ENCODE measurements around the gene CD8A.
"Not testable (repeated sequence)": the region's sequence is repeated elsewhere in the genome, so short reads cannot be mapped to it uniquely, and the experiment has no call there.

Gene CD8A

DNA sequence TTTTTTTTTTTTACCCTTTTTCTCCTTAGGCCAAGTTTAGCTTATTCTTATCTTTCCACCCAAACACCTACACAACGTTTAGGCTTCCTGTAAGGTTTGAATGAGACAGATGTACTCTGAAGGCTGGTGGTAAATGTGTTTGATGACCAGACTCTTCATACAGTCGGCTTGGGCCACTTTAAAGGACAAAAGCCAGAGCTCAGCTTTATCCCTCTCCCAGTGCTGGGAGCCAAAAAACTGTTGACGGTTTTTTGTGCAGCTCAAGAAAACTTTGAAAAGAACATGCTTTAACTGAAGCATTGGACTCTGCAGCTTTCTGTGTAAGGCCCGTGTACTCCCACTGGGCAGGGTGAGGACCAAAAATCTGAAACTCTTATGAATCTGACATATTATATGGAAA lies 15.4 kb downstream of the CD8A start:
- DNase-seq, result no peak

DNA sequence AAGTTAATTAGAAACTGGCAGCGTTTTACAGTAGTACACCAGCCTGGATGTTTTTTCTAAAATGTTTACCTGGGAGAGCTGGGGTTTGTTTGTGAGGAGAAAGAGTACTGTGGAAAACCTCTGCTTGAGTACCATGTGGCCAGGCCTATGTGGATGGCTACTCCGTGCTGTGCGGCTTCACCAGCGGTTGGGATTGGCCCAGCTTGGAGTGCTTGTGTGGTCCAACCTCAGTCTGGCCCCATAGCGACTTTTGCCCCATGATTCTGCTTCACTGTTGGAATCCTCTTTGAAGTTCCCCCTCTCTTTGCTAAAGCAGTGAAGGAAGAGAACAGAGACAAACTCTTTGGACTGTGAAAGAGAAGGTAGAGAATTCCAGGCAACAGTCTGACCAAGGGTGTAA lies 15.9 kb downstream of the CD8A start:
- no peak for DNase-seq

DNA sequence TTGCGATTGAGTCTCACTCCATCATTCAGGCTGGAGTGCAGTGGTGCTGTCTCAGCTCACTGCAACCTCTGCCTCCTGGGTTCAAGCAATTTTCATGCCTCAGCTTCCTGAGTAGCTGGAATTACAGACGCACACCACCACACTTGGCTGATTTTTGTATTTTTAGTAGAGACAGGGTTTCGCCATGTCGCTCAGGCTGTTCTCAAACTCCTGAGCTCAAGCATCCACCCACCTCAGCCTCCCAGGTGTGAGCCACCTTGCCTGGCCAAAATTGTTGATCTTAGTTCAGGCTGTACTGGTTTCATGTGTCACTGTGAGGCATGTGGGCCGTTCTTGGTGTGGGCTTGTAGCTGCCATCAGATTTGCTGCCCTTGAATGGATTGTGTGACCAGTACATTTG lies 18.1 kb downstream of the CD8A start:
- no peak for DNase-seq

DNA sequence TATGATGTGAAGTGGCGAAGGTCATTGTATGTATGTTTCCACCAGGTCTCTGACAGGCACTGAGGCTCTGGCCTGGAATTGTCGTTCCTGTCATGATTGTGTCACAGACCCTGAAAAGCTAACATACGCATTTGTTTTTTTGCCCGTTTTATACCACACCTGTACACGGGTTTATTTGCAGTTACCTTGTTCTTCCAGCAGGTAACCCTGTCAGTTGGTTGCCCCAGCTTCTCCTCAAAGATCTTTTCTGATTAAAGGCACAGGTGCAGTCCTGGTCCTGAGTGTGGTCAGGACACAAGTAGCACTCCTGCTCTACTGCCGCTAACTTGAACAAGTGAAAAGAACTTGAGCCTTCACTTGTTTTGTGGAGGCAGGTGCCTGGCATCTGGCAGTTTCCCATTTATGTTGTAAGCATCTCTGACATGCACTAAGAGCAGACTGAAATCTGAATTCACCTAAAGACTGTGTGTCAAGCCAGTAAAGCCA lies 19.9 kb downstream of the CD8A start:
- no peak for DNase-seq

- DNase-seq, result no peak
Measured at GRCh38 chr2:86769838-86770237, 20.9 kb downstream of the CD8A start.

DNA sequence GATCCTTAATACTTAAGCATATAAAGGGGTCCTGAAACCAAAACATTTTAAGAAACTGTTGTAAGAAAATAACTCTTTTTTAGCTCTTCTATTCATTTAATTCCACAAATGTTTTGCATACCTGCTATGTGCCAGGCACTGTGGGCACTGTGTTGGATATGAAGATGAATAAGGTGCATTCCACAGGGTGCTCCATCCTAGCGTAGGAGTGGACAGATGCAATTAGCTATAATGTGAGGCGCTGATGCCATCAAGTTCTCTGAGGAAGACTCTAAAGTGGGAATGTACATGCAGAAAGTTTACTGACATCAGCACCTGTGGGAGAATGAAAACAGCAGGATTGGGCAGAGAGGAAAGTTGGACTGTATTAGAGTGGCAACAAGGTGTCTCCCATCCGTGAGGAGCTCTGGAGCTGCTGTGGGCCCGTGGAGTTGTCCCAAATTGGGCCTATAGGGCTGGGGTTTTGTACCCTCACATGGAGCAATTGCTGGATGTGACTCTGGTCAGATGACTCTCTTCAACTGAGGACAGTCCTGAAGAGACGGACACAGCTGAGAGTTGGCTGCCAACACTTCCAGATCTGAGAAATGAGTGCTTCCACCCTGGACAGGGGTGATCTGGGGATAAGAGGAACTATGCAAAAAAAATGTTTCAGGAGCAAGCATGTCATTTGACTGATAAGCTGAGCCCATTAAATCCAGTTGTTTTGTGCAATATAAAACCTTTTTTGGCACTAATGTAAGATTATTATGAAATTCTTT lies 22.3 kb downstream of the CD8A start:
- DNase-seq, result no peak

GRCh38 chr2:86765310-86765695 lies 25.4 kb downstream of the CD8A start:
- no peak for DNase-seq

GRCh38 chr2:86764661-86765309 lies 25.9 kb downstream of the CD8A start:
- DNase-seq, result peak; percentile 37

- DNase-seq, result no peak
Measured at GRCh38 chr2:86760371-86760770, 30.3 kb downstream of the CD8A start.

DNA sequence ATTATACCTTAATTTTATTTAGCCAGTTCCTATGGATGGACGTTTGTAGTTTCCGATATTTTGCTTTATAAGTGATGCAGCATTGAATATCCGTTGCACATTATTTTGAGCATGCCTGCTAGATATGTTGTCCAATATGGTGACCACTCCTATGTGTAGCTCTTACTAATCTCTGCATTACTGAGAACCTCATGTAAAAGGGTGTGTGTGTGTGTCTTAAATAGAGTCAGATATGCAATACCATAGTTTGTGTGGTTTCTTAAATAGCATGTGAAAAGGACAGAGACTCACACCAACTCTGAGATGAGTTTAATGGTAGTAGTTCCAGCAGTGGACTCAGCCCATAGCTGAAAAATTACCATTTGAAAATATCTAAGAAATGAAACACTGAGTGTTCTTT lies 32.3 kb downstream of the CD8A start:
- no peak for DNase-seq

- DNase-seq, result no peak
Measured at GRCh38 chr2:86753606-86754005, 37.1 kb downstream of the CD8A start.

- DNase-seq, result no peak
Measured at GRCh38 chr2:86752934-86753333, 37.8 kb downstream of the CD8A start.

GRCh38 chr2:86751778-86752177 lies 38.9 kb downstream of the CD8A start:
- no peak for DNase-seq

- no peak for DNase-seq
Measured at GRCh38 chr2:86750240-86750839, 40.4 kb downstream of the CD8A start.

GRCh38 chr2:86747711-86748639 lies 42.7 kb downstream of the CD8A start:
- DNase-seq, result no peak

- DNase-seq, result no peak
Measured at GRCh38 chr2:86746939-86747338, 43.8 kb downstream of the CD8A start.

- DNase-seq, result no peak
Measured at GRCh38 chr2:86744152-86744551, 46.6 kb downstream of the CD8A start.

- not testable (repeated sequence) for DNase-seq
Measured at GRCh38 chr2:86741889-86742498, 48.7 kb downstream of the CD8A start.

GRCh38 chr2:86739889-86740288 lies 50.8 kb downstream of the CD8A start:
- not testable (repeated sequence) for DNase-seq

DNA sequence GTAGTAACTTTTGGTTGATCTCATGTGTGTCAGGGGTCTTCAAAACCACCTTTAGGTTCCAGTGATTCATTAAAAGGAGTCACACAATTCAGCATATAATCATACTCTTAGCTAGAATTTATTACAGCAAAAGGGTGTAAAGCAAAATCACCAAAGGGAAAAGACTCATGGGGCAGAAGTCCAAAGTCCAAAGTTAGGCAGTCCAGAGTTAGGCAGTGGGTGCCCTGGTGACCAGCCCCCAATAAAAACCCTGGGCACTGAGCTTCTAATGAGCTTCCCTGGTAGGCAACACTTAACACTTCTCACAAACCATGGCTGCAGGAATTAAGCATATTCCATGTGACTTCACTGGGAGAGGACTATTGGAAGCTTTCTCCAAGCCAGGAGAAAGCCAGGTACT lies 51.2 kb downstream of the CD8A start:
- DNase-seq, result not testable (repeated sequence)

DNA sequence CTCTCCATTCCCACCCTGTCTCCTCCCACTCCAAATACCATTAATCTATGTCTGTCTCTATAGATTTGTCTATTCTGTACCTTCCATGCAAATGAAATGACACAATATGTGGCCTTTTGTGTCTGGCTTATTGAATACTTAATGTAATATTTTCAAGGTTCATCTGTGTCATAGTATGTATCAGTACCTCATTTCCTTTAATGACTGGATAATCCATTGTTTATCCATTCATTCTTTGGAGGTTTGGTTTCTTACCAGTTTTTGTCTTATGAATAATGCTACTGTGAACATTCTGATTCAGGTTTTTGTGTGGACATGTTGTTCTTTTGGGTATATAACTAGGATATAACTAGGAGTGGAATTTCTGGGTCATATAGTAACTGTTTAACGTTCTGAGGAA lies 55.8 kb downstream of the CD8A start:
- DNase-seq, result not testable (repeated sequence)

Measured in NCI-H2107 (cell line).